Psoas muscle (tissue), 8 donors: Measurements from ENCODE around the gene IQGAP2. TPM values are rescaled to one million over a fixed set of nuclear protein-coding genes. Genes with fewer than 3 reads are reported as not detected.

Source experiments
- ATAC-seq, 4 donors: fragments of 200-7000 bp; cut with Tn5 transposase; one replicate each; pipeline ENCODE4 v1.9.1; 2020; ENCODE audit warnings: moderate library complexity in 3 of 4, mild to moderate bottlenecking in 2 of 4
- DNase-seq, 2 donors: peaks; one replicate each; pipeline ENCODE4 v3.0.0-alpha.2; 2020
- H3K27ac ChIP-seq: fragments of 200-600 bp; one replicate; pipeline ENCODE4 v1.8.0; 2022
- H3K27me3 ChIP-seq, 3 donors: fragments of 200-600 bp in 1 of 3; one replicate each; pipeline versions ENCODE4 v1.6.1 to v1.8.0; 2013 to 2022; ENCODE audit warnings: low read length in 2 of 3, mild to moderate bottlenecking in 2 of 3, moderate library complexity in 1 of 3; ENCODE audit not compliant: insufficient read depth in 3 of 3
- H3K36me3 ChIP-seq, 2 donors: fragments of 200-600 bp in 1 of 2; one replicate each; pipeline versions ENCODE4 v1.6.1 to v1.8.0; 2013 to 2022; ENCODE audit warnings: low read depth in 1 of 2, mild to moderate bottlenecking in 1 of 2, moderate library complexity in 1 of 2; ENCODE audit not compliant: insufficient read depth in 1 of 2
- H3K4me1 ChIP-seq: fragments of 200-600 bp; one replicate; pipeline ENCODE4 v1.8.0; 2022
- H3K4me3 ChIP-seq: fragments of 200-600 bp; one replicate; pipeline ENCODE4 v1.8.0; 2022; ENCODE audit warnings: mild to moderate bottlenecking
- H3K9me3 ChIP-seq: fragments of 200-600 bp; one replicate; pipeline ENCODE4 v1.8.0; 2022
- CTCF ChIP-seq: fragments of 200-600 bp; IDR thresholded peaks from one replicate; pipeline ENCODE4 v1.8.0; 2022; ENCODE audit warnings: antibody characterized with exemption
- whole genome bisulfite sequencing, 3 donors: extraction: QIAGEN DNeasy Blood & Tissue Kit; methylation state at CpG; one replicate each; pipeline versions ENCODE4 v1.1.6 to v1.1.7; 2013; 5-methylcytosine and 5-hydroxymethylcytosine counted together
- intact Hi-C, 2 donors: fragments of 100-400 bp; cut with DNase I; formaldehyde crosslinking; loops; one replicate each; pipeline versions ENCODE4 v1.11.0 to v1.14.2; 2022
- polyA plus RNA-seq, 3 donors: library from polyadenylated mRNA; stranded (reverse); fragments of 200-250 nt; gene quantifications; one replicate each; pipeline ENCODE4 v1.2.3, GENCODE V29; 2013
- total RNA-seq, 4 donors: library from RNA; stranded (reverse); fragmentation: NEBNext Ultra II Directional in 2 of 4; extraction: Animal tissue kit (Norgen Biotek cat#: 25700) in 2 of 4; gene quantifications; one replicate each; pipeline versions ENCODE4 v1.2.1 to v1.2.4, GENCODE V29; 2021 to 2023
- donor health status: healthy with polysubstance abuse.
- donor health status: DM: no; HTN: no; CAD: no; lungs with moderate emphysema.
- donor health status: Bipolar disorder and iron deficiency.
- donor health status: healthy.
- donor health status: DM: yes; HTN: yes; CAD: no.
- donor health status: DM: no; HTN: no; CAD: no.
- donor health status: DM: no; HTN: no; CAD: no.
- donor health status: DM: yes; HTN: yes; CAD: no.

The IQGAP2 gene
- total and polyA plus RNA-seq, 7 donors = 0.52 to 4.3 (median 1.4) TPM

GRCh38 chr5:76443066-76443800 is 40.1 kb downstream of the IQGAP2 start:
- no peak for ATAC-seq

GRCh38 chr5:76445063-76445462 is 42.0 kb downstream of the IQGAP2 start:
- Histone ChIP-seq H3K4me3 (no peak overlapping the region), H3K4me1 (no peaks in the 10 kb centered on the region), H3K27ac (no peak overlapping the region), H3K9me3 (no peaks in the 10 kb centered on the region), H3K27me3 (no peaks in the 10 kb centered on the region), H3K36me3 (no peaks in the 10 kb centered on the region)
- intact Hi-C loops = no loop called here
- DNase-seq (no peak), ATAC-seq (no peak)
- no peak for TF ChIP-seq CTCF
- WGBS, 3 donors = 77 to 81% (median 78%) methylated on average over 4 of the region's 4 CpGs

More at GRCh38 chr5:76443066-76443800, 40.1 kb downstream of the IQGAP2 start:
- Histone ChIP-seq H3K27me3 (no peaks in the 10 kb centered on the region), H3K36me3 (no peaks in the 10 kb centered on the region), H3K4me3 (no peak overlapping the region), H3K27ac (no peak overlapping the region), H3K4me1 (no peaks in the 10 kb centered on the region), H3K9me3 (no peaks in the 10 kb centered on the region)
- 45 to 51% (median 45%) methylated on average over 4 of the region's 4 CpGs for WGBS, 3 donors
- intact Hi-C loops = no loop called here
- TF ChIP-seq CTCF = no peak
- DNase-seq = no peak

GRCh38 chr5:76445830-76446229 is 42.7 kb downstream of the IQGAP2 start:
- H3K4me3 ChIP-seq = no peak overlapping the region
- TF ChIP-seq CTCF = no peak
- no peaks in the 10 kb centered on the region for H3K36me3 ChIP-seq
- ATAC-seq (no peak), DNase-seq (no peak)
- no peaks in the 10 kb centered on the region for H3K9me3 ChIP-seq
- H3K4me1 ChIP-seq = no peaks in the 10 kb centered on the region
- no peaks in the 10 kb centered on the region for H3K27me3 ChIP-seq
- 84 to 90% (median 90%) methylated on average over 5 of the region's 5 CpGs for WGBS, 3 donors
- no peak overlapping the region for H3K27ac ChIP-seq
- intact Hi-C loops = no loop called here

- no peaks in the 10 kb centered on the region for H3K36me3 ChIP-seq
- no peak overlapping the region for H3K4me3 ChIP-seq
- no peak for TF ChIP-seq CTCF
- intact Hi-C loops = no loop called here
- no peaks in the 10 kb centered on the region for H3K4me1 ChIP-seq
- H3K27me3 ChIP-seq = no peaks in the 10 kb centered on the region
- ATAC-seq = no peak
- no peak overlapping the region for H3K27ac ChIP-seq
- no peak for DNase-seq
- 73 to 82% (median 78%) methylated on average over 6 of the region's 6 CpGs for WGBS, 3 donors
- H3K9me3 ChIP-seq = no peaks in the 10 kb centered on the region
Measured at GRCh38 chr5:76446776-76447175, 43.7 kb downstream of the IQGAP2 start.

GRCh38 chr5:76449606-76450005 is 46.5 kb downstream of the IQGAP2 start:
- H3K4me1 ChIP-seq = no peaks in the 10 kb centered on the region
- intact Hi-C loops = loop anchor here in 1 of 2 donors (5.0 kb wide), 1 partner anchor 1162 kb away; no protein-coding TSS in a partner anchor
- H3K27ac ChIP-seq = no peak overlapping the region
- ATAC-seq (no peak), DNase-seq (no peak)
- no peak for TF ChIP-seq CTCF
- WGBS, 3 donors = 19 to 25% (median 23%) methylated on average over 2 of the region's 2 CpGs
- H3K4me3 ChIP-seq = no peak overlapping the region
- no peaks in the 10 kb centered on the region for H3K27me3 ChIP-seq
- no peaks in the 10 kb centered on the region for H3K9me3 ChIP-seq
- no peaks in the 10 kb centered on the region for H3K36me3 ChIP-seq
